Tibial artery (tissue), 4 donors: Measurements from ENCODE around the gene CCDC50.
A peak's percentile ranks its signal among the peaks of the same experiment; 100 is the strongest.

ENCODE experiments used
- DNase-seq, 2 donors: peaks; one replicate each; pipeline ENCODE4 v3.0.0-alpha.2; 2019
- H3K27ac ChIP-seq, 2 donors: fragments of 200-600 bp; sonication (generic) in 1 of 2; 1 replicate in 1 of 2; 2 replicates in 1 of 2; pipeline ENCODE4 v1.5.1; 2018 to 2019; ENCODE audit warnings: mild to moderate bottlenecking in 1 of 2
- H3K27me3 ChIP-seq, 2 donors: fragments of 200-600 bp; sonication (generic) in 1 of 2; one replicate each; pipeline versions ENCODE4 v1.5.1 to v1.6.0; 2016 to 2019
- H3K36me3 ChIP-seq, 3 donors: fragments of 200-600 bp; sonication (generic) in 2 of 3; one replicate each; pipeline ENCODE4 v1.5.1; 2016 to 2019; ENCODE audit warnings: mild to moderate bottlenecking in 2 of 3
- H3K4me1 ChIP-seq, 4 donors: fragments of 200-600 bp; sonication (generic) in 2 of 4; 1 replicate in 3 of 4; 2 replicates in 1 of 4; pipeline ENCODE4 v1.5.1; 2016 to 2019
- H3K4me3 ChIP-seq, 2 donors: fragments of 200-600 bp; sonication (generic) in 1 of 2; 1 replicate in 1 of 2; 2 replicates in 1 of 2; pipeline ENCODE4 v1.5.1; 2018 to 2019; ENCODE audit warnings: mild to moderate bottlenecking in 2 of 2
- H3K9me3 ChIP-seq, 3 donors: fragments of 200-600 bp; sonication (generic) in 1 of 3; one replicate each; pipeline ENCODE4 v1.5.1; 2016 to 2019
- intact Hi-C: fragments of 100-400 bp; cut with DNase I; formaldehyde crosslinking; loops from one replicate; pipeline ENCODE4 v1.15.0; 2023; ENCODE audit warnings: low total_unique reads
- TF ChIP-seq, protein P1 (sequence below), 2 experiments: fragments of 200-600 bp in 1 of 2; fragments of 450-650 bp in 1 of 2; IDR thresholded peaks; one replicate each; pipeline ENCODE4 v1.5.1; 2017 to 2019; ENCODE audit warnings: antibody characterized with exemption in 2 of 2, mild to moderate bottlenecking in 1 of 2, moderate library complexity in 1 of 2

Gene CCDC50

DNA sequence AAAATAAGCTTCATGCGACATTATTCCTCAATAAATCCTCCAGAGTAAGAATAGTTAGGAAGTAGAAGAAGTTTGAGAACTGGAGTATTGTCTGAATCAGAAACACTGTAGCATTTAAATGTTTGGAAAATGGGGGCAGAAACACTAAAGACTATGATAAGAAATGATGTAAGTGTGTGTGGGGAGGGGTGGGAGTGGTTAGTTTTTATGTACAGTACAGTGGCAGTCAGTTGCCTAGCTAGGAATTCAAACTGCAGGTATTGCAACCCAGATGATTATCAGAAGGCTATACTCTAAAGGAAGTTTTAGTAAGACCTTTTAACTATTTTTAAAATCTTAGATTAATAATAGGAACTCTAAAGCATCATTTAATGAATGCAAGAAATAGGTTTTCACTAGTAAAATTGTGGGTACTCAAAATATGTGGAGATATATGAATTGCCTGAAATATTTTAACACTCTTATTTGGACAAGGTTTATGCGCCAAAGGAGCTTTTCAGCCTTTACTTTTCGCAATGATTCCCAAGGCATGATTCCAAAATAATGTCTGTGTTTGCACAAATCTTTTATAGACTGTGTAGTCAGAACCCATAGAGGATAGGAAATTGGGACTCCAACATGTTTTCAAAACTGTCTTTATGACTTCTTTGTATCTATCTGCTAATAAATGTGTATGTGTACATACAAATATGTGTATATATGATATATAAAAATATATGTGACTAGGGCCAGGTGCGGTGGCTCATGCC lies 8.0 kb upstream of the CCDC50 start:
- Histone ChIP-seq H3K9me3 (no peaks in the 10 kb centered on the region), H3K4me1 (no peaks in the 10 kb centered on the region), H3K4me3 (no peak overlapping the region), H3K27me3 (no peaks in the 10 kb centered on the region), H3K27ac (no peak overlapping the region), H3K36me3 (no peaks in the 10 kb centered on the region)
- no peak for DNase-seq
- TF ChIP-seq, protein P1, sequence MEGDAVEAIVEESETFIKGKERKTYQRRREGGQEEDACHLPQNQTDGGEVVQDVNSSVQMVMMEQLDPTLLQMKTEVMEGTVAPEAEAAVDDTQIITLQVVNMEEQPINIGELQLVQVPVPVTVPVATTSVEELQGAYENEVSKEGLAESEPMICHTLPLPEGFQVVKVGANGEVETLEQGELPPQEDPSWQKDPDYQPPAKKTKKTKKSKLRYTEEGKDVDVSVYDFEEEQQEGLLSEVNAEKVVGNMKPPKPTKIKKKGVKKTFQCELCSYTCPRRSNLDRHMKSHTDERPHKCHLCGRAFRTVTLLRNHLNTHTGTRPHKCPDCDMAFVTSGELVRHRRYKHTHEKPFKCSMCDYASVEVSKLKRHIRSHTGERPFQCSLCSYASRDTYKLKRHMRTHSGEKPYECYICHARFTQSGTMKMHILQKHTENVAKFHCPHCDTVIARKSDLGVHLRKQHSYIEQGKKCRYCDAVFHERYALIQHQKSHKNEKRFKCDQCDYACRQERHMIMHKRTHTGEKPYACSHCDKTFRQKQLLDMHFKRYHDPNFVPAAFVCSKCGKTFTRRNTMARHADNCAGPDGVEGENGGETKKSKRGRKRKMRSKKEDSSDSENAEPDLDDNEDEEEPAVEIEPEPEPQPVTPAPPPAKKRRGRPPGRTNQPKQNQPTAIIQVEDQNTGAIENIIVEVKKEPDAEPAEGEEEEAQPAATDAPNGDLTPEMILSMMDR (IDR thresholded peaks at IDR 0.05), result no peak
- intact Hi-C loops, result no loop called here

DNA sequence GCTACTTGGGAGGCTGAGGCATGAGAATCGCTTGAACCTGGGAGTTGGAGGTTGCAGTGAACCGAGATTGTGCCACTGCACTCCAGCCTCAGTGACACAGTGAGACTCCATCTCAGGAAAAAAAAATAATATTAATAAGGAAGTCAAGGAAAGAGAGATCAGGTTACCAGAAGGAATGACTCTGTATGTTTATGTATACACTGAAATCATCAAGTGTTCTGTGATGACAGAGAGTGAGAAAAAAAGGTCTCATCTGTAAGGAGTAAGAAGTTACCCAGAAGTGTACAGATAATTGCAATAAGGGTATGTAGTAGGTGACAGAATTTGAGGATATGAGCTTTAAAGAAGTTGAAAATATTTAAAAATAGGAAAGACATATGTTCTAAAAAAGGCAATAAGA lies 4.3 kb upstream of the CCDC50 start:
- no peaks in the 10 kb centered on the region for H3K9me3 ChIP-seq
- intact Hi-C loops, result no loop called here
- H3K36me3 ChIP-seq, result no peaks in the 10 kb centered on the region
- H3K4me1 ChIP-seq, result peaks cover 0 to 8% (median 4%) of the 10 kb centered on the region in 4 donors
- no peak for DNase-seq
- TF ChIP-seq, protein P1 (IDR thresholded peaks at IDR 0.05), result no peak
- no peak overlapping the region for H3K27ac ChIP-seq
- H3K27me3 ChIP-seq, result no peaks in the 10 kb centered on the region
- H3K4me3 ChIP-seq, result no peak overlapping the region

DNA sequence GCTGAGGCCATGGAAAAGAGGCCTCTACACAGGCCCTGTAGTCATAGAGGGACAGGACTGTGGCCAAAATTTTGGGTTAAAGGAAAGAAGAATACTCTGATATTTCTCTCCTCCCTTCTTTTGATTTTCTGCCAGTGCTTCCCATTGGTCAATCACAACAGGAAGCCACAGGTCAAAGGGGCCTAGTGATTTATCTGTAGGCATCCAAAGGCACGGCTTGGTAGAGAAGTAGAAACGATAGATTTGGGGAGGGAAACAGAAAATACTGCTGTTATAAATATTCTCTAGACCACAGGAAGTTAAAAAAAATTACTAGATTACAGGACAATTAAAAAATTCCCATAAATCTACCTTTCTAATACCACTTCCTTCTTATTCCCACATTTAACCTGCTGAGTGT lies 1.7 kb upstream of the CCDC50 start:
- H3K27me3 ChIP-seq, result no peaks in the 10 kb centered on the region
- TF ChIP-seq, protein P1 (IDR thresholded peaks at IDR 0.05), result no peak
- intact Hi-C loops, result no loop called here
- no peak overlapping the region for H3K27ac ChIP-seq
- DNase-seq, result no peak
- no peak overlapping the region for H3K4me3 ChIP-seq
- H3K36me3 ChIP-seq, result no peaks in the 10 kb centered on the region
- H3K9me3 ChIP-seq, result no peaks in the 10 kb centered on the region
- peaks cover 0 to 25% (median 14%) of the 10 kb centered on the region in 4 donors for H3K4me1 ChIP-seq

- DNase-seq, result no peak
- Histone ChIP-seq H3K9me3 (no peaks in the 10 kb centered on the region), H3K36me3 (no peaks in the 10 kb centered on the region), H3K4me1 (peaks cover 0 to 35% (median 20%) of the 10 kb centered on the region in 4 donors), H3K27me3 (no peaks in the 10 kb centered on the region), H3K27ac (peak overlapping the region; percentile 90 to 94), H3K4me3 (peak overlapping the region; percentile 70 to 74)
- intact Hi-C loops, result no loop called here
- TF ChIP-seq, protein P1 (IDR thresholded peaks at IDR 0.05), result no peak
Observed at GRCh38 chr3:191328383-191328961, 722 bp upstream of the CCDC50 start.

- TF ChIP-seq, protein P1 (IDR thresholded peaks at IDR 0.05), result no peak
- peaks cover 0 to 47% (median 24%) of the 10 kb centered on the region in 4 donors for H3K4me1 ChIP-seq
- peak within 1 kb of the TSS; percentile 90 to 94 for H3K27ac ChIP-seq
- H3K36me3 ChIP-seq, result no peaks in the 10 kb centered on the region
- intact Hi-C loops, result no loop called here
- H3K4me3 ChIP-seq, result peak within 1 kb of the TSS; percentile 70 to 74
- no peaks in the 10 kb centered on the region for H3K9me3 ChIP-seq
- H3K27me3 ChIP-seq, result no peaks in the 10 kb centered on the region
- DNase-seq, result peak; percentile 34 to 72
Observed at GRCh38 chr3:191329654-191330529, 698 bp downstream of the CCDC50 start, which contains the start of gene UTS2B. Gene UTS2B (minus strand): TSS chr3:191330526. CDS start chr3:191282189, 48,337 bp downstream.
